Stimulated activated CD4-positive, alpha-beta T cell treated with anti-CD3 and anti-CD28 coated beads, Interleukin-15, amount 100 ng/mL, for 1 hour (primary cell): Measurements from ENCODE around the gene TPI1.
"Not testable (repeated sequence)": the region's sequence is repeated elsewhere in the genome, so short reads cannot be mapped to it uniquely, and the experiment has no call there.

Experiments
- DNase-seq, 2 donors: peaks; one replicate each; pipeline ENCODE4 v3.0.0-alpha.2; 2020; ENCODE audit warnings: low read depth in 1 of 2, low spot score in 1 of 2

The TPI1 gene

DNA sequence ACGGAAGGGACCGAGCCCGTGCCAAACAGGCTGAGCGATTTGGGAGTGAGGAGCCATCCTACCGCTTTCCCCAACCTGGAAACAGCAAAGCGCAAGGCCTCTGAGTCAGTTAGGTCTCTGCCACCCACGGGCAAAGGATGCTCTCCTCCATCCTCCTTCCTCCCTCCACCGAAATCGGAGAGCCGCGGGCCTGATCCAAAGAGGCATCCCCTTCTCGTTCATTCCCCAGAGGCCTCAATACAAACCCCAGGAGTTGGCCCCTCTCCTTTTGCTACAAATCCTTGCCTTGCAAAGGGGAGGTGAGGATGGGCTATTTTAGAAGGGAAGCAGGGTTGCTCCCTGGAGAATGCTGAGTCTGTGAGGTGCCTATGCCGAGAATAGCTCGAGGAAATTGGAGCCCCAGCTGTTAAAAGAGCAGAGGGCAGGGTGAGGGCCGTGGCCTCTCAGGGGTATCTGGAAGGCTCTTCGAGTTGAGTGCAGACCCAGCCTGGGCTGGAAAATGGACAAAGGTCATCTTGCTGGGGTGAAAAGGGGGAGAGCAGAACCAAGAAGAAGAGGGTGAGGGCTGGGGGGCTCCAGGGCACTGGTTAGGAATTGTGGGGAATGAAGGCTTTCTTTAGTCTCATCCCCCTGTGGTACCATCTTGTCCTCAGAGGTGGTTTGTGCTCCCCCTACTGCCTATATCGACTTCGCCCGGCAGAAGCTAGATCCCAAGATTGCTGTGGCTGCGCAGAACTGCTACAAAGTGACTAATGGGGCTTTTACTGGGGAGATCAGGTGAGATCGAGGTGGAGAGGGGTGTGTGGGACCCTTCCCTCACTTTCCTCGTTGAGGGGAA, 1.1 kb downstream of the TPI1 start:
- DNase-seq, result no peak

DNA sequence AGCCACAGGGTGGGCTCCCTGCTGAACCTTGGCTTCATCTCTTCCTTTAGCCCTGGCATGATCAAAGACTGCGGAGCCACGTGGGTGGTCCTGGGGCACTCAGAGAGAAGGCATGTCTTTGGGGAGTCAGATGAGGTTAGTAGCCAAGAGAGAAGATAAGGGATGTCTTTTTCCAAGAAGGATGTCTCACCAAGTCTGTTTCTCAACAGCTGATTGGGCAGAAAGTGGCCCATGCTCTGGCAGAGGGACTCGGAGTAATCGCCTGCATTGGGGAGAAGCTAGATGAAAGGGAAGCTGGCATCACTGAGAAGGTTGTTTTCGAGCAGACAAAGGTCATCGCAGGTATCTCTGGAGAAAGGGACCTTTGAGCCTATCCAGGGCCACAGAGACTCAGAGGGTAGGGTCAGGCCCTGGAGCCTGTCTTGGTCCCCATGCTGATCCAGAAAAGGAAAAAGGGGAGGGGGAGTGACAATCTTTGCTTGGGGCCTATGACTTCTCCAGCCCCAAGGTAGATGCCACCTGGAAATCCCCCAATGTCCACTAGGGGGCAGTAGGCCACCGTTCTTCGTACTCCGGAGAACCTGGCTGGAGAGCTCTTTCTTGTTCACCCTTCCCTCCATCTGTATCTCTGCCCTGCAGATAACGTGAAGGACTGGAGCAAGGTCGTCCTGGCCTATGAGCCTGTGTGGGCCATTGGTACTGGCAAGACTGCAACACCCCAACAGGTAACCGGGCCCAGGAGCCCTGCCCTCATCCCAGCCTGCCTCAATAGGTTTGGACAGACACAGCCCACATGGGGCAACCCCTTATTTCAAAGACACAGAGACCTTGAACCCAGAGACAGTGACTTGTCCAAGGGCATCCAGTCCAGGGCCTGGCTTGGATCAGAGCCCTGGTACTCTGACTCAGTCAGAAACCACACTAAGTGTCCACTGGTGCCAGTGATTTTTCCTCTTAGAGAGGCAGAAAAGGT, 2.0 kb downstream of the TPI1 start:
- peak; percentile 66 to 76 for DNase-seq

GRCh38 chr12:6870304-6870703, 3.0 kb downstream of the TPI1 start:
- DNase-seq, result not testable (repeated sequence)

DNA sequence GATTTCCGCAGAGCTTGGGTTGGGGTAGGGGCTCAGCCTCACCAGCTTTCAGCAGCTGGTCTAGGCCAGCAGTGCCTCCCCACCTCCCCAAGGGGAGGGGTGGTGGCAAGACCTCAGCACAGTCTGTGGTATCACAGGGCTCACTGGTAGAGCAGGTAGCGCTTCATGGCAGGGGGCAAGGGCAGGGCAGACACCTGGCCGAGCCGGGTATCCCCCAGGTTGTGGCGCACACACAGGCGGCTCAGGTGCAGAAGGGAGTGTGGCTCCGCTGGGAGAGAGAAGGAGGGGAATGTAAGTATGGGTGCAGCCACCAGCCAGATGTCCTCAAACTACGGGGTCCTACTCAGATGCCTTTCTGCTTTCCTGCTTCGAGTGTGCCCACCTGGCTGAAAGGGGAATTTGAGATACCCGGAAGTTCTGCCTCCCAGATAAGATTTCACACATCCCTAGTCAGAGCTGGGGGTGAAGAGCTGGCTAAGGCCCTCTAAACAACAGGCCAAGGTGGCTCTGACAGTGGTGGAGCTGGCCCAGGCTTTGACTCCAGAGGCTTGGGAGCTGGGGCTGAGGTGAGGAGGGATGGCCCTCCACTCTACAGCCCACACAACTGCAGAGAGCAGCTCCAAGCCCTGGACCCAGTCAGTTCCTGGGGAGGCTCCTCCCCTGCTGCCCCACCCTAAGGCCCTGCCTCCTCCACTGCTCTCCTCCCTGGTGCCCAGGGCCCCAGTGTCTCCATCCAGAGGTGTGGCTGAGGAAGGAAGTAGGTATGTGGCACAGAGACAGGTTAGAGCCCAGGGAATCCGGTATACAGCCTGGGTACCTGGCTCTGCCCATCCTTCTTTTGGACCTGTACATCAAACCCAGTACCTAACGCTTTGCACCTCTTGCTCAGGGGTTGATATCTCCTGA, 4.0 kb downstream of the TPI1 start:
- DNase-seq, result no peak

- peak; percentile 77 to 81 for DNase-seq
These were observed 5.0 kb downstream of the TPI1 start for GRCh38 chr12:6872073-6873048.

DNA sequence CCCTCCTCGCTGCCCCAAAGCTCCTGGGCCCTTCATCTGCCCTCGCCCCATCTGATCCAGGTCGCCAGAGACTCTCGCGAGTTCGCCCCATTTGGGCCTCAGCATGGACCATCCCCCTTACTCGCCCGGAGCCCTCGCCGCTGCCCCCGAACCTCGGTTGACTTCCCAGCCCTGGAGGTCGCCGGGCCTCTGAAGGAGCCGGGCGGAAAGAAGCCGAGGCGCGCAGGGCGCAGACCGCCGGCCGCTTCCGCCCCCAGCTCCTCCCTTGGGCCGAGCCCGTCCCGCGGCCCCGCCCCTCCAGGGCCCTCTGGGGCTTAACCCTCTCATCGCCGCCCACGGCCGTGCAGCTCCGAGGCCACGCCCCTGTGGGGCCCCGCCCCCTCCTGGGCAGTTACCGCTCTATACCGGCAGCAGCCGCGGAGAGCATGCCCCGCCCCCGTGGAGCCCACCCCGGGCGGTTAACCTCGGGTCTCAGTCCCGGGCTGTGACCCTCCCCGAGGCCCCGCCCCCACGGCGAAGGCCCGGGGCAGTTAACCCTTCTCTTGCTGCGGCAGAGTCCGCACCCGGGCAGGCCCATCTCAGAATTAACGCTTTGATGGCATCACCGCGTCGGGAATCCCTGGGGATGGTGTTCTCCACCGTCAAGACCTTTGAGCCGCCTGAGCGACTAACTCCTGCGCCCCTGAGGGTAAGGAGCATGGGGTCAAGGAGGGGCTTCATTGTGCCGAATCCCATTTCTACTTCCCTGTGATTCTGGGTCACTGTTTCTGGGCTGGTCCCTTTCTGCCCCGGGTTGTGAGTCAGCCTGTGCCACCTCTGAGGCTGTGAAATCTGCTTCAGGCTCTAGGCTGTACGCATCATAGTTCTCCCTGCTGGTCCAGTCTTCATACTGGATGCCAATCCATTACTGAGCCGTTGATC, 6.0 kb downstream of the TPI1 start, which contains the start of gene SPSB2:
TSS of gene SPSB2 (minus strand) at position 210 of the 921 bp plus-strand sequence. CDS start 402 bp downstream, outside the sequence.
- DNase-seq, result peak; percentile 98 to 100

GRCh38 chr12:6874015-6874368, 6.7 kb downstream of the TPI1 start:
- not testable (repeated sequence) for DNase-seq

DNA sequence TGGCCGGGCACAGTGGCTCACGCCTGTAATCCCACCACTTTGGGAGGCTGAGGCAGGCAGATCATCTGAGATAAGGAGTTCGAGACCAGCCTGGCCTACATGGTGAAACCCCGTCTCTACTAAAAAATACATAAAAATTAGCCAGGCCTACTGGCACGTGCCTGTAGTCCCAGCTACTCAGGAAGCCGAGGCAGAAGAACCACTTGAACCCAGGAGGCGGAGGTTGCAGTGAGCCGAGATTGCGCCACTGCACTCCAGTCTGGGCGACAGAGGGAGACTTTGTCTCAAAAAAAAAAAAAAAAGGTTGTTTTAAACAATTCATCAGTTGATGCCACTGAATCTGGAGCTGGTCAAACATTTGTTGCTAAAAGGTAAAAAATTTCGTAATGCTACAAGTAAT, 12.5 kb downstream of the TPI1 start:
- DNase-seq, result not testable (repeated sequence)

GRCh38 chr12:6883252-6883651, 15.9 kb downstream of the TPI1 start:
- no peak for DNase-seq

DNA sequence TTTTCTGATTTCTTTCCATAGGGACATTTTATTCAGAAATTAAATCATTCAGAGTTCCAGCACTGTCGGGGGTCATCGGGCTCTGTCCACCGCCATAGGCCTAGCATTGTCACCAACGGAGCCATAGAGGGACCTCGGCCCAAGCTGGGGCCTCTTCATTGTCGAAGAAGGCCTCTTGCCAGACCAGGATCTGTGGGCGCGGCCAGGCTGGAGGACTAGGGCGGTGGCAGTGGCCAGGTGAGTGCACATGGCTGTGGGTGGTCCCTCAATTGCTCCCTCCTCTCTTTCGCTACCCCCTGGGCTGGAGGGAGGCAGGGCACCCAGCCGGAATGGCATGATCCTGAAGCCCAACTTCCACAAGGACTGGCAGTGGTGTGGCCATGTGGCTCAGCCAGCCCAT, 16.4 kb downstream of the TPI1 start:
- DNase-seq, result no peak

DNA sequence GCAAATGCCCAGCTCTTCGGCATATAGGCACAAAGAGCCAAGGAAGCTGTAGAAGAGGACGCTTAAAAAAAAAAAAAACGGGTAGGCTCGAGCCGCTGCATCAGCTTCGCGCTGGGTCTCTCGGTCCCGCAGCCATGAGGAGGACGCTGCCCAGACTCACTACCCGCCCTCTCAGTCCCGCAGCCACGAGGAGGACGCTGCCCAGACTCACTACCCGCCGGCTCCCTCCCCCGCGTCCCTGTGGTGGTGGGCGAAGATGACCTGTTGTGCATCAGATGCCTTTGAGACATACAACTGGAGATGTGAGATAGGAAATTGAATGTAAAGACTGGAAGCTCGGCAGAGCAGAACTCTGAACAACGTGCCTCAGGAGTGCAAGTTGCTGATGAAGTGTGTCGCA, 17.2 kb downstream of the TPI1 start:
- no peak for DNase-seq

- not testable (repeated sequence) for DNase-seq
These were observed 19.1 kb downstream of the TPI1 start for GRCh38 chr12:6886206-6886999.

DNA sequence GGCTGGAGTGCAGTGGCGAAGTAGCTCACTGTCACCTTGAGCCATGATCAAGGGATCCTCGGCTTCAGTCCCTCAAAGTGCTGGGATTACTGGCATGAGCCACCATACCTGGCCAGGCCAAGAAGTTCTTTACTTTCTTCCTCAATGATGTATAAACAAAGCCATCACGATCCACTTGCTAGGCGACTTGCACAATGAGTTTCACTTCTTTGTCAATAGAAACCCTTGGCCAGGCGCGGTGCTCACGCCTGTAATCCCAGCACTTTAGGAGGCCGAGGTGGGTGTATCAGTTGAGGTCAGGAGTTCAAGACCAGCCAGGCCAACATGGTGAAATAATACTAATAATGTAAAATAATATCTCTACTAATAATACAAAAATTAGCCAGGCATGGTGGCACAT, 20.1 kb downstream of the TPI1 start:
- DNase-seq, result no peak

DNA sequence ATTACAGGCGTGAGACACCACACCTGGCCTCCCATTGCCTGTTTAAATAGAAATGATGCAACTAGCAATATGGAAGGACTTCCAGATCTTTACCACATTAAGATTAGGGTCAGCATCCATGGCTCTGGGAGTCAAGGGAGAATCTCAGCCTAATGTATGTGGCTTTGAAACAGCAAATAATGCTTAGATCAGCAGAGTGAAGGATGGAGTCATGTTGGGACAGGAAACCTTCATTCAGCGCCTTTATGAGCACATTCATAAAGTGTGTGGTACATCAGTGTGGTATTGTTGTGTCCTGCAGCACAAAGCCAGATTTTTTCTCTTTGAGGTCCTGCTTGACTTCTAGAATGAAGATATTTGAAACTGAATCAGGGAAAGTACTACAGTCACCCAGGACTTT, 21.0 kb downstream of the TPI1 start:
- DNase-seq, result no peak

GRCh38 chr12:6888794-6889193, 21.5 kb downstream of the TPI1 start:
- DNase-seq, result not testable (repeated sequence)

- DNase-seq, result not testable (repeated sequence)
These were observed 22.6 kb downstream of the TPI1 start for GRCh38 chr12:6889775-6890573.
